ENCODE results near the gene RPS21.

- TF ChIP-seq CTCF (IDR thresholded peaks at IDR 0.05): no peak
- TF ChIP-seq POLR2A (IDR thresholded peaks at IDR 0.05): no peak
Measured at GRCh38 chr20:62358171-62359042, 28.5 kb upstream of the RPS21 start.

All from heart left ventricle (tissue), 13 donors.